Fibroblast of skin of left biceps (primary cell): Measurements from ENCODE around the gene TRPV2.

Source experiments
- DNase-seq, 2 experiments: peaks; one replicate each; pipeline ENCODE4 v3.0.0-alpha.2; 2013; ENCODE audit warnings: low read depth in 2 of 2

The TRPV2 gene

DNA sequence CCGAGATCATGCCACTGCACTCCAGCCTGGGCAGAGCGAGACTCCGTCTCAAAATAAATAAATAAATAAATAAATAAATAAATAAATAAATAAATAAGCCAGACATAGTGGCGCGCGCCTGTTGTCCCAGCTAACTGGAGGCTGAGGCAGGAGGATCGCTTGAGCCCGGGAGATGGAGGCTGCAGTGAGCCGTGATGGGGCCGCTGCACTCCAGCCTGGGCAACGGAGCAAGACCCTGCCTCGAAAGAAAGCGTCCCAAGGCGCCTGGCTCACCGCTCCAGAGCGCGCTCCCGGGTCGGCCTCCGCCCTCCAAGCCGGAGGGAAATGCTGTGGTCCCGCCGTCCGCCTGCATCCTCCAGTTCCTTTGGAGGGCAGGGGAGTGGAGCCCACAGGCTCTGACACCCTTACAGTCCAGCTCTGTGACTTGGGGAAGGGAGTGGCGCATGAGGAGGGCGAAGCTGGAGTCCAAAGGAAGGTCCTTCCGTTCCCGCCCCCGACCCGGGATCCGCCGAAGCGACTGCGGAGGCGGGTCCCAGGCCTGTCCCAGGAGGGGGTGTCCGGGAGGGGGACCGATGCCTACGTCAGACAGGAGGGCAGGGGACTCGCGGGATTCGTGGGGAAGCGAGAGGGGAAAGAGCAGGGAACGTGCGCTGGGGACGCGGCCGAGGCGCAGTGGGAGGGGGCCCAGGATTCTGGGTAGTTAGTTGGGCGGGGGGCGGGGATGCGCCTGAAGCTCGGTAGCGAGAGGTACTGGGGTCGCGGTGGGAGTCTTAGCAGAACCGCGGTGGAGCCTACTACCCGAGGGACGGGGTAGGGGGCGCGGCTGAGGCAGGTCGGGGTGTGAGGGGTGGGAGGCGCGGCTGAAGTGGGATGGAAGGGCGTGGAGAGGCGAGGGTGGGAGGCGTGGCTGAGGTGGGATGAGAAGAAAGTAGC is 8.4 kb upstream of the TRPV2 start:
- DNase-seq: no peak

DNA sequence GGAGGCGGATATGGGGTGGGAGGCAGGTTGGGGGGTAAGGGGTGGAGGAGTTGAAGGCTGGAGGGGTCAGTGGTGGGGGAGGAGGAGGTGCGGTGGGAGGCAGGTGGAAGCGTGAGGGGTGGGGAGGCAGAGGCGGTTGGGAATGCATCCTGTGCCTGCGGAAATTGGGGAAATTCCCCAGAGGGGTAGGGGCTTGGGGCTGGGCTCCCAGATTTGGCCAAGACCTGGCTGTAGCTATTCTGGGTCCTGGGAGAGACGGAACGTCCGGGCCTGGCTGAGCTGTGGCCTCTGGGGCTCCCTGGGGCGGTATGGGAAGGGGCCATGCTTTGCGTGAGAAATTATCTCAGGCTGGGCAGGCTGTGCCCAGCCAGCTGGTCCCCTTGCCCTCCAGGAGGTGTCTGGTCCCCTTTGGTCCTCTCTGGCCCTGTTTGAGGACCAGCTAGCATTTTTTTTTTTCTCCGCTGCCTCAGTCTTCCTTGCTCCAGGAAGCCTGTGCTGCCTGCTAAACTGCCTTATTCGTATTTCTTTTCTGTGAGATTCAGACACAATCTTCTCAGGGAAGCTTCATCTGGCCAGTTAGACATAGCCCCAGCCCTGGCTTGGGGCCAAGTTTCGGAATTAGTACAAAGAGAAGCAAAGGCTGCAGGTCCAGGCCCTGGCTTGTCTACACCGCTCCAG is 7.3 kb upstream of the TRPV2 start:
- DNase-seq: no peak

DNA sequence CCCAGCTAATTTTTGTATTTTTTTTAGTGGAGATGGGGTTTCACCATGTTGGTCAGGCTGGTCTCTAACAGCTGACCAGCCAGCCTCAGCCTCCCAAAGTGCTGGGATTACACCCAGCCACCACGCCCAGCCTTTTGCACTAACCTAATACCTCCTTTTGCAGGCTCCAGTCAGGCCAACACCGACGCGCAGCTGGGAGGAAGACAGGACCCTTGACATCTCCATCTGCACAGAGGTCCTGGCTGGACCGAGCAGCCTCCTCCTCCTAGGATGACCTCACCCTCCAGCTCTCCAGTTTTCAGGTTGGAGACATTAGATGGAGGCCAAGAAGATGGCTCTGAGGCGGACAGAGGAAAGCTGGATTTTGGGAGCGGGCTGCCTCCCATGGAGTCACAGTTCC is 2.0 kb downstream of the TRPV2 start:
- DNase-seq: no peak

DNA sequence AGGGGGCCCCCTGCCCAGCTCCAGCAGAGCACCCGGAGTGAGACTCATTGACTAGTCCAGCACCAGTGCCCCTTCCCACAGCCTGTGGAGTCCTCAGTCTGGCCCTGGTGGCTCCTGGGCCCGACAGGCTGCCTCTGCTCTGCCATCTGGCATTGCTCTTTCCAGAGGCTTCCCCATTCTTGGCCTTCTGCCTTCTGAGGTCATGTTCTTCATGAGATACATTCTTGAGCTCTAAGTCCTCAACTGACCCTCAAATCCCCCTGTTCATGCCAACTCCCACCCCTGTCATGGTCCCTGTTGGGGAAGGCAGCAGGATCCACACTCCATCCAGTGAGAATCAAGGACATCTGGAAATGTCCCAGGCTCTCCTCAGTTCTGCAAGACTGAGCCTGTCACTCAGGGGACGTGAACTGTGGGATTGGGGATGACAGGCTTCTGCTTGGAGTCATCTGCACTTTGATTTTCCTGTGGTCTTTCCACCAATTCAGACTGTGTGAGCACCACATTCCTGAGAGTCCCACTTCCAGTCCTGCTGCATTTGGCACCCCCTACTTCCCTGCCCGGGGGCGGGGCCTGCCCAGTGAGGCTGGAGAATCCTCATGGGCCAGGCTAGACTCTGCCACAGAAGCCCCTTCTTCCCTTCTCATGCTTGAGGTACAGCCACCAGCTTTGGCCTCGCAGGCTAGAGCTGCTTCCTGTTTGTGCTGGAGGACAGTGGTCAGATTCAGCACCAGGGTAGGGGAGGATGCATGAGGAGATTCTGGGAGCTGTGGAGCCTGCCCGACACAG is 2.7 kb downstream of the TRPV2 start:
- no peak for DNase-seq

DNA sequence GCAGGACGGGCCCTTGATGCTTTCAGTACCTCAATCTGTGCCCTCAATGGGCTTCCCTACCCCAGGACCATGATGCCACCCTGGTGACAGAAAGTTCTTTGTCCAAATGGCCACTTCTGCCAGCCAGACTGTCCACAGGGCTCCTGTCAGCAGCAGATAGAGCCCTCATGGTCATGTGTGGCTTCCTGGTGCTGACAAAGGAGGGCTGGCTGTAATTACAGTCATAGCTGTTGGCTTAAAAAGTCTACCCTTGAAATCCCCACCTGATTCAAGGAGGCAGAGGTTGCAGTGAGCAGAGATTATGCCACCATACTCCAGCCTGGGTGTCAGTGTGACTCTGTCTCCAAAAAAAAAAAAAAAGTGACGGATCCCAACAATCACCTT is 3.3 kb downstream of the TRPV2 start:
- no peak for DNase-seq

DNA sequence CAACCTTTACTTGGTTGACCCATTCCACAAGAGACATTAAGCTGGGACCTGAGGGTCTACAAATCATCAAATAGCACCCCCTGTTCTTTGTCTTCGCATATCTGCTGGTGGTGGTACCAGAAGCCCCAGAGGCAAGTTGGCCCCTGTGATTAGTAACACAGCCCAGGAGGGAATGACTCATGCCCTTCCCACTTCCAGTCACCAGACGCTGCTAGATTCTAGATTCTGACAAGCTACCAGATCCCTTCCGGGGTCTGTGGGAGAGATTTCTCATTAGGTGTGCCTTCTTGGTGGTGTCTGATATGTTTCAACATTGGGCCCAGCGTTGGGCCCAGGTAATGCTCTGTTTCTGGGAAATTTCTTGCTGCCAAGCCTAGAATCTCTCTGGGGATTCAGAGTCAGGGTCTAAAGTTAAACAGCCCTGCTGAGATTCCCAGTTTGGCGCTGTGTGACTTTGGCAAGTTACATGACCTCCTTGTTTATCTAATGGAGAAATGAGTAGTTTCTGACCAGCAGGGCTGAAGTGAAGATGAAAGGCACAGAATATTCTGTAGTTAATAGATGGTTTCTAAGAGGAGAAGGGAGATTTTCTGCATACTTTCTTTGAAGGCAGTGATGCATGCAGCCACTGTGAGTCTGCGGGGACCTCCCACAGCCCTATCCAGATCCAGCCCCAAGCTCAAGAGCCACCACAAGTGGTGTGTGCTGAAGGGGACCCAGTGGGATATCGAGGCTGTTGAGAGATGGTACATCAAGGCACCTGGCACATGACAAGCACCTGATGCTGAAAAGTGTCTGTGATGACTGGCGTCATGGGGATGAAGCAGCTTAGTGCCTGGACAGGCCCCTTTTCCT is 3.9 kb downstream of the TRPV2 start:
- DNase-seq: peak; percentile 44 to 53

DNA sequence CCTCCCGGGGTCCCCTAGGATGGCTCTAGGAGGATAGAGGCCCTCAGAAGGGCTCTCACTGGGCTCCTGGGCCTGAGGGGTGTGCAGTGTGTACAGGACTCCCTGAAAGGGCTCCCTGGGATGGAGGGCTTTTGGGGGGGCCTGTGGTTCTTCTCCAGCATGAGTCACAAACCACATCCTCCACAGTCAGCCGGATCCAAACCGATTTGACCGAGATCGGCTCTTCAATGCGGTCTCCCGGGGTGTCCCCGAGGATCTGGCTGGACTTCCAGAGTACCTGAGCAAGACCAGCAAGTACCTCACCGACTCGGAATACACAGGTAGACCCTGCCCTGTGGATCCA is 4.5 kb downstream of the TRPV2 start:
- DNase-seq: no peak

DNA sequence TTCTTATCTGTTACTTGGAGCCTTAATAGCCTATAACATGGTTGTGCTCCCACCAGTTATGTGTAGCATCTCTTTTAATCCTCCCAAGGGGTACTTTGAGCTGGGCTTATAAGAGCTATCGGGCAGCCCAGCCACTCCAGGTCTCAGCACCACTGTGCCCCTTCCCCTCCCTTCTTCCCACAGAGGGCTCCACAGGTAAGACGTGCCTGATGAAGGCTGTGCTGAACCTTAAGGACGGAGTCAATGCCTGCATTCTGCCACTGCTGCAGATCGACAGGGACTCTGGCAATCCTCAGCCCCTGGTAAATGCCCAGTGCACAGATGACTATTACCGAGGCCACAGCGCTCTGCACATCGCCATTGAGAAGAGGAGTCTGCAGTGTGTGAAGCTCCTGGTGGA is 7.0 kb downstream of the TRPV2 start:
- DNase-seq: no peak

DNA sequence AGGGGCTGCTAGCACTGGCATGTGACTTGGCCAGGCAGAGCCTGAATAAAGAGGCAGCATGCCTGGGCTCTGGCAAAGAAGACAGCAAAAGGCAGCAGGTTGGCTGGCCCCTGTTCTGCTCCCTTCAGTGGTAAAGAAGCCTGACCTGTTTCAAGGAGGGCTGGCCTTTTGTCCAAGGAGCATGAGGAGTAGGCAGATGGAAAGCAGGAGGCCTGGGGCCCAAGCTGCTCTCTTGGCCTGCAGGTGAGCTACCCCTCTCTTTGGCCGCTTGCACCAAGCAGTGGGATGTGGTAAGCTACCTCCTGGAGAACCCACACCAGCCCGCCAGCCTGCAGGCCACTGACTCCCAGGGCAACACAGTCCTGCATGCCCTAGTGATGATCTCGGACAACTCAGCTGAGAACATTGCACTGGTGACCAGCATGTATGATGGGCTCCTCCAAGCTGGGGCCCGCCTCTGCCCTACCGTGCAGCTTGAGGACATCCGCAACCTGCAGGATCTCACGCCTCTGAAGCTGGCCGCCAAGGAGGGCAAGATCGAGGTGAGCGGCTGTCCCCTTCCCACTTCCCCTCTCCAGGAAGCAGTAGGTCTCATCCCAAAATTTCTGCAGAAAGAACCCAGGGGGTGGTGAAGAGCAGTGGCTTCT is 8.0 kb downstream of the TRPV2 start:
- DNase-seq: no peak

DNA sequence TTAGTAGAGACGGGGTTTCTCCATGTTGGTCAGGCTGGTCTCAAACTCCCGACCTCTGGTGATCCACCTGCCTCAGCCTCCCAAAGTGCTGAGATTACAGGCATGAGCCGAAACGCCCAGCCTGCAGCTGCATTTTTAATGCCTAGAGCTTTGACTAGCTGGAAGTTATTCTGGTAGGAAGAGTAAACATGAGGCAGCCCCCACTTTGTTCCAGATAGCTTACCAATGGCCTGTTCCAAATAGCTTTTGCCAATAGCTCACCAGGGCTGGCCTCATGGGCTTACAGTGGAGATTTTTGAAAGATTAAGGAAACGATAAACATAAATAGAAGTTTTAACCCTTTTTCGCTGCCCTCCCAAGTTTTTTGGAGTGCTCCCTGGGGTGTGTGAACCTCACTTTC is 9.8 kb downstream of the TRPV2 start:
- no peak for DNase-seq

DNA sequence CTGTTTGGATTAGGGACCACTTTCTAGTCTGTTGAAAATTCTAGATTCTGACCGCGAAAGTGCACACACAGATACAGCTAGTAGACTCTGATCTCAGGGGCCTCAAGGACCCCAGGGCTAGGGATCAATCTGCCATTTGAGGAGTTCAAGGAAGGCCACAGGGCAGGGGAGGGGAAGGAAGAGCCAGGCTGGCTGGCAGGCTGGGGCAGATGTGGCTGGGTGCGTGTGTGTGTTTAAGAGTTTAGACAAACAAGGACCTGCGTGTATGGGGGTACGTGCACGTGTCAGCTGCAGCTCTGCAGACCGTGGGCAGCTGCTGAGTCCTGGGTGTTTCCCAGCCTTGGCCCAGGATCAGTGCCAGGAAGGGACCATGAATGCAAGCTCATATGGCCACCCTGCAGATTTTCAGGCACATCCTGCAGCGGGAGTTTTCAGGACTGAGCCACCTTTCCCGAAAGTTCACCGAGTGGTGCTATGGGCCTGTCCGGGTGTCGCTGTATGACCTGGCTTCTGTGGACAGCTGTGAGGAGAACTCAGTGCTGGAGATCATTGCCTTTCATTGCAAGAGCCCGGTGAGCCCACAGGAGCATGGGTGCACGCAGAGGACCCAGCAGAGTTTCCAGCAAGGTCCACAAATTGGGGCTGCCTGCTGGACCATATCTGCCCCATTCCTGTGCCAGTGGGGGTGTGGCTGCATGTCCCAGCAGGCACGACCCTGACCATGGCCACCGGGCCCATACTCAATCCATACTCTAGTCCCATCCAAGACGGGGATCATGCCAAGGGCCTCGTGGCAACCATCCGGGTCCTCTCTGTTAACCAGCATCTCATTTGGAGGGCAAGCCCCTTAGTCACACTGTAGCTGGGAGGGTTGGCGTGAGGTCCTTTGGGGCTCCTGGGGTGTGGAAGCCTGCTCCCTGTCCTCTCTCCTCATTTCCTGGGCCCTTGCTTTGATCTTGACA is 10.6 kb downstream of the TRPV2 start:
- no peak for DNase-seq

DNA sequence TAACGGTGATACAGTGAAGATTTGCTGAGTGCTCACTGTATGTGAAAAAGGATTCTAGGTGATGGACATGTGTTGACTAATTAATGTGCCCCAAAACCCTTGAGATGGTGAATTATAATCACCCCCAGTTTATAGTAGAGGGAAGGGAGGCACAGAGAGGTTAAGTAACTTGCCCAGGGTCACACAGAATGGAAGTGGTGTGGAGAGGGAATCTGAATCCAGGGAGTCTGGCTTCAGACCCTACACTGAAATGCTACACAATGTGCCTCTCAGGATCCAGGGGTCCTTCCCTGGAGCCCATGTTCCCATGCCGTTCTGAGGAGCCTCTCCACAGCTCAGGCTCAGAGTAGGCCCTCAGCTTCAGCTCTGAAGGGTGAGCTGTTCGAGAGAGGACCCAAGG is 11.6 kb downstream of the TRPV2 start:
- DNase-seq: no peak

DNA sequence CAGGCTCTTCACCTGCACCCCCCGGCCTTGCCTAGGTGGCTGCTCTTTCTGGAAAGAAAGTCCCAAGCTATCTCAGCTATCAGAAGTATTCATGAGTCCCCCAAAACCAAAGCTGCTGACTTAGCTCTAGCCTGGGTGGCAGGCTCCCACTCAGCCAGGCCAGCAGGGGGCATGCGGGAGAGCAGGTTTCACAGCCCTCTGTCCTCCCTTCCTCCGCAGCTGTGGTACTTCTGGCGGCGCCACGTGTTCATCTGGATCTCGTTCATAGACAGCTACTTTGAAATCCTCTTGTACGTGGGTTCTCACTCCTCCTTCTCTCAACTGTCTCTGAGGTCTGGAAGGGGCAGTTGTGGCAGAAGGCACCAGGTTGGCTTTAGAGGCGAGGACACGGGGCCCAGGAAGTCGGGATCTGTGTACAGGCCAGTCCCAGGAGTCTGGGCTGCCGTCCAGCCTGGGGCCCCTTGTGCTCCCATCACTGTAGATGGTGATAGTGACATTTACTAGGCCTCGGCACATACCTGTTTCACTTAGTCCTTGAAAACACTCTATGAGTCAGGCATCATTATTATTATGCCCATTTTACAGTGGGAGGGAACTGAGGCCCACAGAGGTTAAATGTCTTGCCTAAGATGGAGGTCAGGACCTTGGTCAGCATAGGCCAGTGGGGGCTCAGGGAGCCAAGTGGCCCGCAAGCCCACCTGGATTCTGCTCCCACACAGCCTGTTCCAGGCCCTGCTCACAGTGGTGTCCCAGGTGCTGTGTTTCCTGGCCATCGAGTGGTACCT is 12.9 kb downstream of the TRPV2 start:
- no peak for DNase-seq

DNA sequence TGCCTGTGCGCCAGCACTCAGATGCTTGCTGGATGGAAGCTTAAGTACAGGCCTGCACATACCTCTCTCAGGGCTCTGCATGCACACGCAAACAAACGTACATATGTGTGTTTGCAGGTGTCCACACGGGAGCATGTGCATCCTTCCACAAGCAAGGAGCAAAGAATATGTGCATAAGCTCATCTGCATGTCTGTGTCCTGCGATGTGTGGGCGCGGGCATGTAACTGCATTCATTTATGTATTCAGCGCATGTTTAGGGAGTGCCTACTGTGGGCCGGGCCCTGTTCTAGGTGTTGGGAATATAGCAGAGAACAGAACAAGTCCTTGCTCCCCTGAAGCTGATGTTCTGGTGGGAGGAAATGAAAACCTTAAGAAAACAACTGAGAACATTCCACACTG is 13.7 kb downstream of the TRPV2 start:
- DNase-seq: no peak

DNA sequence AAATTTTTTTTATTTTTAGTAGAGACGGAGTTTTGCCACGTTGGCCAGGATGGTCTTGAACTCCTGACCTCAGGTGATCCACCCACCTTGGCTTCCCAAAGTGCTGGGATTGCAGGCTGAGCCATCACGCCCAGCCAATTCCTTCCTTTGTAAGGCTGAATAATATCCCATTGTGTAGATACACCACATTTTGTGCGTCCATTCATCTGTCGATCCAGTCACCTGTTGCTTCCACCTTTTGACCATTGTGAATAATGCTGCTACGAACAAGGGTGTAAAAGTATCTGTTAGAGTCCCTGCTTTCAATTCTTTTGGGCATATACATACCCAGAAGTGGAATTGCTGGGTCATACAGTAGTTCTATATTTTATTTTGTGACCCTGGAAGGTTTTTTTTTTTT is 15.3 kb downstream of the TRPV2 start:
- DNase-seq: no peak

DNA sequence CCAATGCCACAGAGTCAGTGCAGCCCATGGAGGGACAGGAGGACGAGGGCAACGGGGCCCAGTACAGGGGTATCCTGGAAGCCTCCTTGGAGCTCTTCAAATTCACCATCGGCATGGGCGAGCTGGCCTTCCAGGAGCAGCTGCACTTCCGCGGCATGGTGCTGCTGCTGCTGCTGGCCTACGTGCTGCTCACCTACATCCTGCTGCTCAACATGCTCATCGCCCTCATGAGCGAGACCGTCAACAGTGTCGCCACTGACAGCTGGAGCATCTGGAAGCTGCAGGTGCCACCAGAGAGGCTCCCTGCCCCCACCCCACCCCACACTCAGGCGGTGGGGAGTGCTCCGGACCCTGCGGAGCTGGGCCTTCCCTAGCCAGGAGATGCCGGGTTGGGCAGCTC is 16.6 kb downstream of the TRPV2 start:
- DNase-seq: no peak

DNA sequence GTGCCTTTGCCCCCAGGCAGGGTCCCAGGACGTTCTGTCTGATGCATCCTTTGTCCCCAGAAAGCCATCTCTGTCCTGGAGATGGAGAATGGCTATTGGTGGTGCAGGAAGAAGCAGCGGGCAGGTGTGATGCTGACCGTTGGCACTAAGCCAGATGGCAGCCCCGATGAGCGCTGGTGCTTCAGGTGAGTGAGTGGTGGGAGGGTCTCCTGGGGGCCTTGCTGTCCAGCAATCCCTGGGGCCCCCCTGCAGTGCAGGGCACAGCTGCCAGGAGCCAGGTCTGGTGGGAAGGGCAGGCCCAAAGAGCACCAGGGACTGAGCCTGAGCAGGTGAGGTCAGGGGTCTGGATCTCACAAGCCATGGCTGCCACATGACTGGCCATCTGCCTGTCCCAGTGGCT is 18.1 kb downstream of the TRPV2 start:
- DNase-seq: no peak

DNA sequence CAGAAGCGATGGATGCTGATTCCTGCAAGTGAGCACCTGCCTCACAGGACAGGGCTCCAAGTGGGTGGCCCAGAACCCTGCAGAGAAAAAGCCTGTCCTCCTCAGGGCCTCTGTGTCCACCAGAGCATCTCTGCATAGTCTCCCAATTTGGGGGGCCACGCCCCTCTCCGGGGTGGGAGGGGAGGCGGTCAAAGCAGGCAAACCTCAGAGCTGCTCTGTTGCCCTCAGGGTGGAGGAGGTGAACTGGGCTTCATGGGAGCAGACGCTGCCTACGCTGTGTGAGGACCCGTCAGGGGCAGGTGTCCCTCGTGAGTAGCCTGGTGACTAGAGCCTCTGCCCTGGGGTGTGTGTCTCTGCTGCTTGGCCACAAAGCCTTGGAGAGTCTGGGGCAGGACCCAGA is 19.3 kb downstream of the TRPV2 start:
- DNase-seq: no peak
